Hypothalamus (tissue), 51 donors: Measurements from ENCODE around the gene CAMKMT.
"Not testable (repeated sequence)": the region's sequence is repeated elsewhere in the genome, so short reads cannot be mapped to it uniquely, and the experiment has no call there.

Experiments
- DNase-seq, 51 donors: peaks; one replicate each; lab custom pipeline; 2025; lab: John Stamatoyannopoulos, UW

CAMKMT gene

DNA sequence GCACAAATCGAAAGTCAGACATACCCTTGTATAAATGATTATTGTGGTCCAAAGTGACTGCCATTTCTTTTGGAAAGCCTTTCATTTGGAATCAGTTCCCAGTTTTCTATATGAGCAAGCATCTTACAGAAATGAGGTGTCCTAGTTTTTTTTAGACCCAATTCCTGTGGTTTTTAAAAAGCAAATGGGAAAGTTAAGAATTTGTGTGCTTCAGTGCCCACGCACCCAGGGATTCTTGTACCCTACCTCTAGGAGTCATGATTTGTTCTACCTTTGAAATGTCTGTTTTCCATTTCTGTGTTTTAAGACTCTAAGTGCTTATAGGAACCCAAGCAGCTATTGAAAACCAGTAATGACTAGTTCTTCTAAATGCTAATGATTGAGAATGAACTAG lies 218.1 kb downstream of the CAMKMT start:
- DNase-seq: no peak

DNA sequence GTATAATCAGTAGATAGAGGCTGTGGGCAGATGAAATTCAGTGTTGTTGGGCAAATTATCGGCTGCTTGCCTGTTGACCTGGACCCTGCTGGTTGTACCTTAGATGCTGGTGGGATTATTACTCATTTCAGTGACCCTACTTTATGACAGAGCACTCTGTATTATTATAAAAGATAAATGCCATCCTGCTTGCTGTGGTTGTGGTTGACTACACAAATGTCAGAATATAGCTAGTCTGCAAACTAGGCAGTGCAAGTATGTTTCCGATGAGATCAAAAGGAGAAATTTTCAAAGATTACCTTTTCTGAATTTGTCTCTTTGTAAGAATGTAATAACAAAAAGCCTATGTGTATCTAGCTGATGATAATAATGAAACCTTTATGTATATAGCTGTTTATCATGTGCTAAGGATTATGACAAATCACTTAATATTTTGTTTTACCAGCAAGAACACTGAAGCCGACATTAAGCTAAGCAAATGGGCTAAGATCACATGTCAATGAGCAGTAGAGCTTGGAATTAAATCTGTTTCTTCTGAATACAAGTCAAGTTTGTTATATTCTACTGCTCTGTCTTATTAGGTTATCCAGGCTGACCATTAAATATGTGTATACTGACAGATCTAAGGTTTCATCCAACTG lies 219.2 kb downstream of the CAMKMT start:
- no peak for DNase-seq

DNA sequence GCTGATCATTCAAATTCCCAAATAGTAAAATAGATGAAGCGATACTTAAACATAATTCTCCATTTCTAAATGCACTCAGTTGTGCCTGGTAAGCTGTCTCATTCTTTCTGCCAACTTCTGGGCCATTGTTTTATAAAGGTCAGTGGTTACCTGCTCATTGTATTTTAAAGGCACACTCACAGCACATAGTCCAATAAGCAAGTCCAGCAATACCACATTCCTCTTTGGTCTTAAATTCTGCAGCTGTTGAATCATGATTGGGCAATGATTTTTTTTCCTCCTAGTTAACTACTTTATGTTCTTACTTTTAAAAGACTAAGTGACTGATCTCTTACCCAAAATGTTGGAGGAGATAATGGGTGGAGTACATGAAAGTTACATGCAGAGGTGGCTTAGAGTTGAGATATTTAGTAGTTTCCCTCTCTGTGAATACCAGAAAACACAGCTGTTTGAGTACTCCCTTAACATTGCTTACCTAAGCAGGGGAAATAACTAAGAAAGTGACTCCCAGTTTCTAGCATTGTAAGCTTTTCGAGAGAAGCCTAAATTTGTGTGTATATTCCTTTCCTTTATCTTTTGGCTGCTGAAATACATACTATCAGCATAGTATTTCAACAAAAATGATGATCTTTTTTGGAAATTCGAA lies 220.7 kb downstream of the CAMKMT start:
- no peak for DNase-seq

DNA sequence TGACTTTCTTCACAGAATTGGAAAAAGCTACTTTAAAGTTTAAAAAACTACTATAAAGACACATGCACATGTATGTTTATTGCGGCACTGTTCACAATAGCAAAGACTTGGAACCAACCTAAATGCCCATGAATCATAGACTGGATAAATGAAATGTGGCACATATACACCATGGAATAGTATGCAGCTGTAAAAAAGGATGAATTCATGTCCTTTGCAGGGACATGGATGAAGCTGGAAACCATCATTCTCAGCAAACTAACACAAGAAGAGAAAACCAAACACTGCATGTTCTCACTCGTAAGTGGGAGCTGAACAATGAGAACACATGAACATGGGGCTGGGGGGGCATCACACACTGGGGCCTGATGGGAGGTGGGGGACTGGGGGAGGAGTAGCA lies 233.9 kb downstream of the CAMKMT start:
- DNase-seq: not testable (repeated sequence)

DNA sequence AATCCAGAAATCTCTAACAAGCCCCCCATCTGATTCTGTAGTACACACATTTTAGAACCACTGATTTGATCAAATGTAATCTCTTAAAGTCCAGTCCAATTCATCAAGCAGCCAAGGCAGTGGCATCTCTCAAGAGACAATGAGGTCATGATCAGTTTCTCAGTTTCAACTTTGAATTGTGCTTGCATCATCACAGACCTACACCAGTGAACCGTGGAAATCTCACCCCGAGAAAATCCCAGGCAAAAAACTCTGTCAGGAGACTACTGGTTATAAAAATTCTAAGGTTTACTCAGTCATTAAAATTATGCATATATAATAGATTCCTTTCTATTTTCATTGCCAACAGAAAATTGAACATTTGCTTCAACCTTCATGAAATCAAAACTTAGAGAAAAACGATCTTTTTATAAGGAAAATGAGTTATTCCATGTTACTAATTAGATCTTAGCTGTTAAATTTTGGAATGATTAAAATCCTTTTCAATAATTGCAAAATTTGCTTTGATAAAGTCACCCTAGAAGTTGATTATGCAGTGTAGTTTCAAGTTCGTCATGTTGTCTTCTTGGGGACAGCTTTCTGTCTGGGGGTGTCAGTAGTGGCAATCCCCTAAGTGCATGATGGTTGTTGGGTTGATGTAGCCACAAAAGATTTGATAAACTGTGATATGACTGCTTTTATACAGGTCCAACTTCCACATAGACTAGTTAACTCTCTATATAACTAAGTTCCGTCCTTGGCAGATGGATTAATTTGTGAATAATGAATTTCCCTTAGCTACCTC lies 235.0 kb downstream of the CAMKMT start:
- no peak for DNase-seq

DNA sequence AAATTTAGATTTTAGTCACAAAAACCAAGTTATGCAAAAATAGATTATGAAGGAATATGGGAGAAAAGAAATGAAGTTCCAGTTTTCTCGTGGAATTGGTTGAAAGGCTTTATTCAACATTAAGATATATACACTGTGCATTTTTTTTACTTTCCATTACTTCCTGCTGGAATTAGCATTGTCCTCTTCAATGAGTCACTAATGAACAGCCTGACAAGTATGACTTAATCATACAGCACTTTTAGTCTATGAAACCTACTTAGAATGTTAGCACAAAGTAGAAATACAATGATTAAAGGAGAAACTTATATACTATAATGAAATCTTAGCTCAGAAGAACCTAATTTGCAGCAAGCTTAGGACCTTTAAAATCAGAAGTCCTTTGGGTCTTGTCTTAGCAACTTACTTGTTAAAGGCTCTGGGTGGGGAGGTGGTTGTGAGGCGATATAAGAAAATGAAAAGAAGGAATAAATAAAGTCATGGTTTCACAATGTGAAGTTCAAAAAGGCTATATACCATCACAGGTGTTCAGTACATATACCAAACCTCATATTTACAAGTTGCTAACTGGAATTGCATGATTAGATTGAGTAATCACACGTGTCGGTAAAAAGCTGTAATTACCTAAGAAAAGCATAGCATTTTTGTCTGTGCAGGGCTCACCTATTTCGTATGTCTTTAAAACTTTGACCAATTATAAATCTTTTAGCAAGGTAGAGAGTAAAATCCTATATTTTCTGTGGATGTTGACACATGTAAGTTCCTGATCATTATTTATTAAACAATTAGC lies 236.8 kb downstream of the CAMKMT start:
- no peak for DNase-seq

DNA sequence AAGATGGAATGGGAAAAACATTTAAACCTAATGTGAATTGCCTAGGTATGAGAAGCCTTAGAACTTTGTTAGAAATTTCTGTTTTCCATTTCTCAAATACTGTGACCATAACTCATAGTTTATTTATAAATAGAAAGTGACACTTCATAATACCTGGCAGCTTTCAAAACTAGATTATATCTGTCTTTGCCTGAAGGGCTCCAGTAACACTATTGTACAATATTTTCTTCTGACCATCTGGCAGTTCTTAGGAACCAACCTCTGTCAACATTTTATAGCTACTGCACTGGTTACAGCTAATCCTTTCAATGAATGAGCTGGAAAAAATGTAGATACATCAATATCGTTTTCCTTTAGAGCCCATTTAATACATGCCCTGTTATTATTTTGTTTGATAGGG lies 237.4 kb downstream of the CAMKMT start:
- DNase-seq: no peak

DNA sequence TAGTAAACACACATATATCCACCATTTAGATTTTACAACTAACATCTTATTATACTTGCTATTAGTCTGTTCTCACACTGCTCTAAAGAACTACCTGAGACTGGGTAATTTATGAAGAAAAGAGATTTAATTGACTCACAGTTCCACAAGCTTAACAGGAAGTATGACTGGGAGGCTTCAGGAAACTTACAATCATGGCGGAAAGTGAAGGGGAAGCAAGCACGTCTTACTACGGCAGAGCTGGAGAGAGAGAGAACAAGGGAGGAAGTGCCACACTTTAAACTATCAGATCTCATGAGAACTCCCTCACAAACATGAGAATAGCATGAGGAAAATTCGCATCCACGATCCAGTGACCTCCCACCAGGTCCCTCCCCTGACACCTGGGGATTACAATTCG lies 240.7 kb downstream of the CAMKMT start:
- no peak for DNase-seq

DNA sequence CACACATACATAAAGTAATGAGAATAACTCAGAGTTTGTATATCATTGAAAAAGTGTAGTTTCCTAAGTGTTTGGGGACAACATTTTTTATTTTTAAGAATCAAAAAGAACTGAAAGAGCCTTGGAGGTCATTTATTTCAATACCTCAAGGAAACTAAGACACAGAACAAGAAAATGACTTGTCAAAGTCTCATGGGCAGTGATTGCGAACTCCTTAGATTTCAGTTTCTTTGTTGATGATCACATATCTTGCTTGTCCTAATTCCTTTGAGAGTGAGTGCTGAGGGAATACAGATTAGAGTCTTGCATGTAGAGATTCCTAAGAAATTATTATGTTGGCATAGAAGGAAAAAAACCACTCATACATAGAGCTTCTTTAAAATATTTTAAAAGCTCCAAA lies 243.8 kb downstream of the CAMKMT start:
- no peak for DNase-seq

DNA sequence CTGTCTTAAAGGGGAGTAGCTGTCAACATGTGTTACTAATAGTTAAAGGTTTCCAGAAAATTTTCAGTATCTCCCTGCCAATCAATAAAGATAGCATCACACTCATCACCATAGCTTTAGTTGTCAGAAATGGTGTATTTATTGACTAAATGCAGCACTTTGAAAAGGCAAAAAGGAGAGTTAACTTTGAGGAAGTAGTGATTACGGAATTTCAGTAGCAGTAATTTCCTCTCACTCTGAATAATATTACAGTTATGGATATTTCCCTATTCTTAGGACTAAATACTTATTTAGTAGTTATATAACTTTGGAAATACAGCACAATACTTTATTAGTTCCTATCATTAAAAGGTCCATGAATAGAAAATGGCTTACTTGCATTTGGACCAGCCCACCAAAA lies 250.5 kb downstream of the CAMKMT start:
- DNase-seq: no peak

DNA sequence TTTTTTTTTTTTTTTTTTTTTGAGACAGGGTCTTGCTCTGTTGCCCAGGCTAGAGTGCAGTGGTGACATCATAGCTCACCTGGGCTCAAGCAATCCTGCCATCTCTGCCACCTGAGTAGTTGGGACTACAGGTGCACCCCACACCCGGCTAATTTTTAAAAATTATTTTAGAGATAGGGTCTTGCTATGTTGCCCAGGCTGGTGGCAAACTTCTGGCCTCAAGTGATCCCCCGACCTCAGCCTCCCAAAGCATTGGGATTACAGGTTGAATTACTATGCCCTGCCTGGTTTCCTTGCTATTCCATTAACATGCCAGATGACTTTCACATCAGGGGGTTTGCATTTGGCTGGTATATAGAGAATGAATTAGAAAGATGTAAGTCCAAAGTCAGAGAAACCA lies 253.2 kb downstream of the CAMKMT start:
- no peak for DNase-seq

DNA sequence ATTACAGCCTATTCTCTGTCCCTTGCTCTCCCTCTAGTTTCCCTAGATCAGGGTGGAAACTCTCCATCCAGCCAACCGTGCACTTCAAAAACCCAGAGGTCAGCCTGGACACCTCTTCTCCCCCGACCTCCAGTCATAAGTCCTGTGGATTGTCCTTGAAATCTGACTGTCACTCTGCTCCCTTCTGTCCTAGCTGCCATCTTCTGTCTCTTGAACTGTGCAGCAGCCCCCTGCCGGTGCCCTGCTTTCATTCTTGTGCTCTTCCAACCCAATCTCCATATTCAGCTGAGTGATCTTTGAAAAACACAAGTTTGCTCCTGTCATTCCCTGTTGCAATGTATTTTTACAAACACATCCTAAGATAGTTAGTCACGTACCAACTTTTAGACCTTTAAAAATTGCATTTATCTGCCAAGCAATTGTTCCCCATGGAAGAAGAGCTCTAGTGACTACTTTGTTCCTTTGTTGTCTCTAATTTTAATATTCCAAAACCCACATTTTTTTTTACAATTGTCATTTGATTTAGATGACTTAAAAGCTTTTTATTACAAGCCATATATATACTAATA lies 254.3 kb downstream of the CAMKMT start:
- DNase-seq: no peak

DNA sequence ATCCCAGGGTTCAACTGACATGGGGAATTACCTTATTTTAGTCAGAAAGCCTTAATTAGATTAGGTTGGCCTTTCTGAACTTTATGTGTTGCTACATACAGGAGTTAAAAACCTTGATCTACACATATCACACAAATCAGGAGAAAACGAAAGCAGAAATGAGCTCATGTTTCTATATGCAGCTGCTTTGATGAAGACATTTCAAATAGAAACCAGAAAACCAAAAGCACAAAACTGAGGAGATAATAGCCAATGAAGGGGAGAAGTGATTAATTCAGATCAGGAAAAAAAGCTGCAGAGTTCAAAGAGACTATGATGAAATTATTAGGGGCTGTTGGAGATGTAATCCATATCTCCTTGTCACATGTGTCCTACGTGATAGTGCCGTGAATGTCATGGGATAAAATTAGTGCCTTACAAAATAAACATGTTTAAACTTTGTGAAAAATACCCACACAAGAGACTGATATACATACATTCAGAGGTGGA lies 255.0 kb downstream of the CAMKMT start:
- no peak for DNase-seq

DNA sequence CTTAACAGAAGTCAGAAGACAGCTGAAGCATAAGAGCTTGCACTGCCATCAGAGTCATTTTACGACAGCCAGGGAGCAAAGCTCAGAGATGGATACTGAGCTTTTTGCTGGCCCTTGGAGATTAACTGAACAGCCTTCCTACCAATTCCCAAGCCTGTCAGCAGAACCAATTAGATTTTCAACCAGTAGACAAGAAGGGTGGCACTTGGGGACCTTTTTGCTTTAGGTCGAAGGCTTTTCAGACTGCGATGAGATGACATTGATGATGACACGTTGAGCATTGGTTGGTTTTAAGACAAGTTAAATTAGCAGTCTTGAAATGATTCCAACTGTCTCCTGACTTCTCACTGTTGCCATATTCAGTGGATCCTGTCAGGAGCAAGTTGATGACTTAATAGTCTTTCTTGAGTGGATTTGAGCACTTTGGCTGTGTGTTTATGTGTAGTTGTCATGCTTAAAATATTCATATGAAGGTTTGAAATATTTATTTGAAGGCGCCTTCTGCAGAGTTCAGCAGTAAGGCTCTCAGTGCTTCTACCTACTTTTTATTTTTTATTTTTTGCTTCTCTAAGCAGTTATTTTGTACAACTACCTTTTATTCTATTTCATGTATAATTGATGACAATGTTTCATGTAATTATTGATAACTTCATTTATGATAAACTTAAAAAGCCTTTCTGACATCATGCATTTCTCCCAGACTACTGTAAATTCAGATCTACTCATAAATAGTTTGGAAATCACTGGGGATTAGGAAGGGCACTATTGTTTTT lies 256.7 kb downstream of the CAMKMT start:
- no peak for DNase-seq

DNA sequence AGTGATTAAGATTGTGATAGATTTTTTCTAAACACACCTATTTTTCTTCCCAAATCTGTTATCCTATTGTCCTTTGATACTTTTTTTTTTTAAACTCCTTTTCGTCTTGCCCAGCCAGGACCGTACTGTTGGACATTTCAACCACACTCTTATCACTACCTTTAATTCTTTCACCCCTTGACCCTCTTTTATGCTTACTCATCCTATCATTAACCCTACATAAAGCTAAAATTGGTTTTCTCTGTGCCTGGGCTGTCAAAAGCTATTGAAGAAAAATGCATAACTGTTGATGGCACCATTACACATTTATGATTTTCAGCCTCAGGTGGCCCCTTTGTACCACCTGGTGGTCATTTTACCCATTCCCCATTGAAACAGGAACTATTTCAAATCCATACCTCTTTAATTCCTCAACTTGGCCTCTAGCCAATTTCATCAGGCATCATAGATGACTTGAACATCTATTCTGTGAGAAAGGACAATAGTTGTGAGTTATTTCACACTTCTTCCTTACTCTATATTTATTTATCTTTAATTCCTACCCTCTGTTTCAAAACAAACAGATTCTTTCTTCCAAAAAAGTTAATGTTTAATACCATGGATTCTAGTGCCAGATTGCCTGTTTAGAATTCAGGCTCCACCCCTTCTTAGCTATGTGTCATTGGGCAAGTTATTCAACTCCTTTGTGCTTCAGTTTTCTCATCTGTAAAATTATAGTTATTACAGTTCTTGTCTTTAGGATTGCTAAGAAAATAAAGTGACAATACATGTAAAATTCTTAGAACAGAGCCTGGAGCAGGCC lies 258.6 kb downstream of the CAMKMT start:
- no peak for DNase-seq

DNA sequence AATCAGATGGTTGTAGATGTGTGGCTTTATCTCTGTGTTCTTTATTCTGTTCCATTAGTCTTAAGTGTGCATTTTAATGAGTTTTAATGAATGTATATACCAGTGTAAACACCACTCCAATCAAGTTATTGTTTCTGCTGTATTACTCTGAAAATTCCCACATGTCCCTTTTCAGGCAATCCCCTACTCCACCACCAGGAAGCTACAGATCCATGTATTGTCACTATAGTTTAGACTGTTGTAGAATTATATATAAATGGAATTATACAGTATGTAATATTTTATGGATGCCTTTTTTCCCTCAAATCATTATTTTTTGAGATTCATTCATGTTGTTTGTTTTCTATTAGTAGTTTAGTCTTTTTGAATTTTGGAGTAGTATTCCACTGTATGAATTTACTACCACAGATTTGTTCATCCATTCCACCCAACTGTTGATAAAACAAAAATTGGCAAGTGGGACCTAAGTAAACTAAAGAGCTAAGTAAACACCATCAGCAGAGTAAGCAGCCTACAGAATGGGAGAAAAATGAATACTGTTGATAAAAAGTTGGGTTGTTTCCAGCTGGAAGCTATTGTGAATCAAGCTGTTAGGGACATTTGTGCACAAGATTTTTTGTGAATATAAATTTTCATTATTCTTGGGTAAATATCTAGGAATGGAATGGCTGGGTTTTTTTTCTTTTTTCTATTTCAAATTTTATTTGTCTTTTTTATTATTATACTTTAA lies 262.0 kb downstream of the CAMKMT start:
- DNase-seq: no peak

DNA sequence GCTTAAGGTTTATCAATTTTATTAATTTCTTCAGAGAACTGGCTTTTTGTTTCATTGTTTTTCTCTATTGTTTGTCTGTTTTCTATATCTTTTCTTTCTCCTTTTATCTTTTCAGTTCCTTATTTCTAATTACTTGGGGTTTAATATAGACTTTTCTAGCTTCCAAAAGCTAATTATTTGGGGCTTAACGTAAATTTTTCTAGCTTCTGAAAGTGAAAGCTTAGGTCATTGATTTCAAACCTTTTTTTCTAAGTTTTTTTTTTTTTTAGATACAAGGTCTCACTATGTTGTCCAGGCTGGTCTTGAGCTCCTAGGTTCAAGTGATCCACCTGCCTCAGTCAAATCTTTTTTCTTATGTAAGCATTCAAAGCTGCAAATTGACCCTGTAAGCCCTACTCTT lies 266.6 kb downstream of the CAMKMT start:
- no peak for DNase-seq

DNA sequence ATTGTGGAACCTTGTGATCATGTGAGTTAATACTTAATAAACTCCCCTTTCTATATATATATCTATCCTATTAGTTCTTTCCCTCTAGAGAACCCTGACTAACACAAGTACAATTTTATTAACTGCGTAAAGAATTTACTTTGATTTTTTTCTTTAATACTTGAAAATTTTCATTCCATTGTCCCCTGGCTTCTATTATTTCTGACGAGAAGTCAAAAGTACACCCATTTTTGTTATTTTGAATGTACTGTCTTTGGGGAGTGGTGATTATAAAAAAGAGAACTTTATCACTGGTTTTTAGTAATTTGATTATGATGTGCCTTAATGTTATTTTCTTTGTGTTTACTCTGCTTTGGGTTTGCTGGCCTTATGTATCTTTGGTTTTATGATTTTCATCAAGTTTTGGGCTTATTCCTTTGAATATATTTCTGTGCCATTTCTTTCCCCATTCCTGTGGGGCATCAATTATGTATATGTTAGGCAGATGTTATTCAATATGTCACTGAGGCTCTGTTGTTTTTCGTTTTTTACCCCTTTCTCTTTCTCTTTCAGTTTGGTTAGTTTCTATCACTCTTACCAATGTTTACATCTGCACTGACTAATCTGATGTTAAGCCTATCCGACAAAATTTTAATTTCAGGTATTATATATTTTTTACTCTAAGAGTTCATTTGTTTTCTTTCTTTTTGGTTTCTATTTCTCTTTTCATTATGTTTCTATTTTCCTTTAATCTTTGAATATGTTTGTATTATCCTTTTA lies 271.4 kb downstream of the CAMKMT start:
- no peak for DNase-seq
